Measurements from ENCODE around the gene SCD5.

Gene SCD5

GRCh38 chr4:82643994-82644733, 154.4 kb downstream of the SCD5 start:
- Histone ChIP-seq H3K4me3 (ENCODE audit: insufficient read depth, low read depth, low read length, poor library complexity, severe bottlenecking) (no peak overlapping the region), H3K27me3 (replicated peaks; ENCODE audit: control insufficient read depth, insufficient read depth, low read length, poor library complexity, severe bottlenecking) (no peaks in the 10 kb centered on the region), H3K27ac (ENCODE audit: insufficient read depth, low read length, poor library complexity, severe bottlenecking) (no peak overlapping the region), H3K4me1 (ENCODE audit: control insufficient read depth, insufficient read depth, low read length, poor library complexity, severe bottlenecking) (no peaks in the 10 kb centered on the region), H3K9me3 (ENCODE audit: control insufficient read depth, low read length) (no peaks in the 10 kb centered on the region), H3K36me3 (ENCODE audit: control insufficient read depth, insufficient read depth, low read length) (no peaks in the 10 kb centered on the region)
- no peak for DNase-seq

- no peak overlapping the region for H3K4me3 ChIP-seq (ENCODE audit: insufficient read depth, low read depth, low read length, poor library complexity, severe bottlenecking)
- no peak for DNase-seq
- H3K36me3 ChIP-seq (ENCODE audit: control insufficient read depth, insufficient read depth, low read length), result no peaks in the 10 kb centered on the region
- no peak overlapping the region for H3K27ac ChIP-seq (ENCODE audit: insufficient read depth, low read length, poor library complexity, severe bottlenecking)
- no peaks in the 10 kb centered on the region for H3K4me1 ChIP-seq (ENCODE audit: control insufficient read depth, insufficient read depth, low read length, poor library complexity, severe bottlenecking)
- H3K27me3 ChIP-seq (replicated peaks; ENCODE audit: control insufficient read depth, insufficient read depth, low read length, poor library complexity, severe bottlenecking), result no peaks in the 10 kb centered on the region
- H3K9me3 ChIP-seq (ENCODE audit: control insufficient read depth, low read length), result no peaks in the 10 kb centered on the region
Measured at GRCh38 chr4:82642331-82642730, 156.3 kb downstream of the SCD5 start.

- no peaks in the 10 kb centered on the region for H3K4me1 ChIP-seq (ENCODE audit: control insufficient read depth, insufficient read depth, low read length, poor library complexity, severe bottlenecking)
- H3K27ac ChIP-seq (ENCODE audit: insufficient read depth, low read length, poor library complexity, severe bottlenecking), result no peak overlapping the region
- H3K9me3 ChIP-seq (ENCODE audit: control insufficient read depth, low read length), result no peaks in the 10 kb centered on the region
- no peak overlapping the region for H3K4me3 ChIP-seq (ENCODE audit: insufficient read depth, low read depth, low read length, poor library complexity, severe bottlenecking)
- H3K27me3 ChIP-seq (replicated peaks; ENCODE audit: control insufficient read depth, insufficient read depth, low read length, poor library complexity, severe bottlenecking), result no peaks in the 10 kb centered on the region
- no peak for DNase-seq
- no peaks in the 10 kb centered on the region for H3K36me3 ChIP-seq (ENCODE audit: control insufficient read depth, insufficient read depth, low read length)
Measured at GRCh38 chr4:82640540-82640939, 158.1 kb downstream of the SCD5 start.

- Histone ChIP-seq H3K4me1 (ENCODE audit: control insufficient read depth, insufficient read depth, low read length, poor library complexity, severe bottlenecking) (no peaks in the 10 kb centered on the region), H3K36me3 (ENCODE audit: control insufficient read depth, insufficient read depth, low read length) (no peaks in the 10 kb centered on the region), H3K4me3 (ENCODE audit: insufficient read depth, low read depth, low read length, poor library complexity, severe bottlenecking) (no peak overlapping the region), H3K9me3 (ENCODE audit: control insufficient read depth, low read length) (no peaks in the 10 kb centered on the region), H3K27me3 (replicated peaks; ENCODE audit: control insufficient read depth, insufficient read depth, low read length, poor library complexity, severe bottlenecking) (no peaks in the 10 kb centered on the region), H3K27ac (ENCODE audit: insufficient read depth, low read length, poor library complexity, severe bottlenecking) (no peak overlapping the region)
- no peak for DNase-seq
Measured at GRCh38 chr4:82639971-82640370, 158.6 kb downstream of the SCD5 start.

- H3K4me3 ChIP-seq (ENCODE audit: insufficient read depth, low read depth, low read length, poor library complexity, severe bottlenecking), result no peak overlapping the region
- H3K36me3 ChIP-seq (ENCODE audit: control insufficient read depth, insufficient read depth, low read length), result no peaks in the 10 kb centered on the region
Measured at GRCh38 chr4:82638479-82638878, 160.1 kb downstream of the SCD5 start.

GRCh38 chr4:82630079-82630478, 168.5 kb downstream of the SCD5 start:
- Histone ChIP-seq H3K27ac (ENCODE audit: insufficient read depth, low read length, poor library complexity, severe bottlenecking) (no peak overlapping the region), H3K4me1 (ENCODE audit: control insufficient read depth, insufficient read depth, low read length, poor library complexity, severe bottlenecking) (no peaks in the 10 kb centered on the region), H3K9me3 (ENCODE audit: control insufficient read depth, low read length) (no peaks in the 10 kb centered on the region), H3K36me3 (ENCODE audit: control insufficient read depth, insufficient read depth, low read length) (no peaks in the 10 kb centered on the region), H3K27me3 (replicated peaks; ENCODE audit: control insufficient read depth, insufficient read depth, low read length, poor library complexity, severe bottlenecking) (no peaks in the 10 kb centered on the region), H3K4me3 (ENCODE audit: insufficient read depth, low read depth, low read length, poor library complexity, severe bottlenecking) (no peak overlapping the region)
- DNase-seq, result no peak

More at GRCh38 chr4:82638479-82638878, 160.1 kb downstream of the SCD5 start:
- H3K27ac ChIP-seq (ENCODE audit: insufficient read depth, low read length, poor library complexity, severe bottlenecking), result no peak overlapping the region
- no peak for DNase-seq
- H3K27me3 ChIP-seq (replicated peaks; ENCODE audit: control insufficient read depth, insufficient read depth, low read length, poor library complexity, severe bottlenecking), result no peaks in the 10 kb centered on the region
- H3K9me3 ChIP-seq (ENCODE audit: control insufficient read depth, low read length), result no peaks in the 10 kb centered on the region
- H3K4me1 ChIP-seq (ENCODE audit: control insufficient read depth, insufficient read depth, low read length, poor library complexity, severe bottlenecking), result no peaks in the 10 kb centered on the region

- Histone ChIP-seq H3K36me3 (ENCODE audit: control insufficient read depth, insufficient read depth, low read length) (no peaks in the 10 kb centered on the region), H3K4me3 (ENCODE audit: insufficient read depth, low read depth, low read length, poor library complexity, severe bottlenecking) (no peak overlapping the region), H3K27ac (ENCODE audit: insufficient read depth, low read length, poor library complexity, severe bottlenecking) (no peak overlapping the region), H3K4me1 (ENCODE audit: control insufficient read depth, insufficient read depth, low read length, poor library complexity, severe bottlenecking) (no peaks in the 10 kb centered on the region), H3K27me3 (replicated peaks; ENCODE audit: control insufficient read depth, insufficient read depth, low read length, poor library complexity, severe bottlenecking) (no peaks in the 10 kb centered on the region), H3K9me3 (ENCODE audit: control insufficient read depth, low read length) (no peaks in the 10 kb centered on the region)
- DNase-seq, result no peak
Measured at GRCh38 chr4:82629238-82630000, 169.2 kb downstream of the SCD5 start.

- H3K36me3 ChIP-seq (ENCODE audit: control insufficient read depth, insufficient read depth, low read length), result no peaks in the 10 kb centered on the region
- no peak overlapping the region for H3K4me3 ChIP-seq (ENCODE audit: insufficient read depth, low read depth, low read length, poor library complexity, severe bottlenecking)
- H3K4me1 ChIP-seq (ENCODE audit: control insufficient read depth, insufficient read depth, low read length, poor library complexity, severe bottlenecking), result no peaks in the 10 kb centered on the region
- DNase-seq, result no peak
- H3K9me3 ChIP-seq (ENCODE audit: control insufficient read depth, low read length), result no peaks in the 10 kb centered on the region
- H3K27ac ChIP-seq (ENCODE audit: insufficient read depth, low read length, poor library complexity, severe bottlenecking), result no peak overlapping the region
- no peaks in the 10 kb centered on the region for H3K27me3 ChIP-seq (replicated peaks; ENCODE audit: control insufficient read depth, insufficient read depth, low read length, poor library complexity, severe bottlenecking)
Measured at GRCh38 chr4:82626251-82626868, 172.2 kb downstream of the SCD5 start.

GRCh38 chr4:82624819-82625218, 173.8 kb downstream of the SCD5 start:
- no peak for DNase-seq
- no peaks in the 10 kb centered on the region for H3K36me3 ChIP-seq (ENCODE audit: control insufficient read depth, insufficient read depth, low read length)
- H3K9me3 ChIP-seq (ENCODE audit: control insufficient read depth, low read length), result no peaks in the 10 kb centered on the region
- H3K4me3 ChIP-seq (ENCODE audit: insufficient read depth, low read depth, low read length, poor library complexity, severe bottlenecking), result no peak overlapping the region
- no peaks in the 10 kb centered on the region for H3K4me1 ChIP-seq (ENCODE audit: control insufficient read depth, insufficient read depth, low read length, poor library complexity, severe bottlenecking)
- no peak overlapping the region for H3K27ac ChIP-seq (ENCODE audit: insufficient read depth, low read length, poor library complexity, severe bottlenecking)
- no peaks in the 10 kb centered on the region for H3K27me3 ChIP-seq (replicated peaks; ENCODE audit: control insufficient read depth, insufficient read depth, low read length, poor library complexity, severe bottlenecking)

GRCh38 chr4:82623121-82623683, 175.4 kb downstream of the SCD5 start:
- no peak overlapping the region for H3K27ac ChIP-seq (ENCODE audit: insufficient read depth, low read length, poor library complexity, severe bottlenecking)
- no peaks in the 10 kb centered on the region for H3K9me3 ChIP-seq (ENCODE audit: control insufficient read depth, low read length)
- H3K4me1 ChIP-seq (ENCODE audit: control insufficient read depth, insufficient read depth, low read length, poor library complexity, severe bottlenecking), result no peaks in the 10 kb centered on the region
- no peaks in the 10 kb centered on the region for H3K27me3 ChIP-seq (replicated peaks; ENCODE audit: control insufficient read depth, insufficient read depth, low read length, poor library complexity, severe bottlenecking)
- DNase-seq, result no peak
- H3K4me3 ChIP-seq (ENCODE audit: insufficient read depth, low read depth, low read length, poor library complexity, severe bottlenecking), result no peak overlapping the region
- no peaks in the 10 kb centered on the region for H3K36me3 ChIP-seq (ENCODE audit: control insufficient read depth, insufficient read depth, low read length)

All from effector memory CD4-positive, alpha-beta T cell (primary cell).